GM12892 (cell line): ENCODE measurements around the gene PHF13.

ENCODE experiments used
- POLR2A ChIP-seq: IDR thresholded peaks from 2 replicates; pipeline ENCODE4 v1.6.1; 2011; ENCODE audit warnings: low read depth, low read length, control low read depth
- POLR2AphosphoS5 ChIP-seq: IDR thresholded peaks from 2 replicates; pipeline ENCODE4 v1.6.1; 2011; ENCODE audit warnings: low read depth, low read length, control low read depth

- TF ChIP-seq POLR2AphosphoS5 (no peak), POLR2A (no peak)
These were observed 13.5 kb downstream of the PHF13 start for GRCh38 chr1:6627031-6627430.
